SIG-M5 treated with dmso at 0.1 percent for 504 hours (cell line): ENCODE data around the gene GMEB1.
"Not testable (repeated sequence)": the region's sequence is repeated elsewhere in the genome, so short reads cannot be mapped to it uniquely, and the experiment has no call there.

Experiments used
- DNase-seq: peaks from one replicate; lab custom pipeline; 2025; ENCODE audit not compliant: unreplicated experiment; lab: John Stamatoyannopoulos, UW

The GMEB1 gene

DNA sequence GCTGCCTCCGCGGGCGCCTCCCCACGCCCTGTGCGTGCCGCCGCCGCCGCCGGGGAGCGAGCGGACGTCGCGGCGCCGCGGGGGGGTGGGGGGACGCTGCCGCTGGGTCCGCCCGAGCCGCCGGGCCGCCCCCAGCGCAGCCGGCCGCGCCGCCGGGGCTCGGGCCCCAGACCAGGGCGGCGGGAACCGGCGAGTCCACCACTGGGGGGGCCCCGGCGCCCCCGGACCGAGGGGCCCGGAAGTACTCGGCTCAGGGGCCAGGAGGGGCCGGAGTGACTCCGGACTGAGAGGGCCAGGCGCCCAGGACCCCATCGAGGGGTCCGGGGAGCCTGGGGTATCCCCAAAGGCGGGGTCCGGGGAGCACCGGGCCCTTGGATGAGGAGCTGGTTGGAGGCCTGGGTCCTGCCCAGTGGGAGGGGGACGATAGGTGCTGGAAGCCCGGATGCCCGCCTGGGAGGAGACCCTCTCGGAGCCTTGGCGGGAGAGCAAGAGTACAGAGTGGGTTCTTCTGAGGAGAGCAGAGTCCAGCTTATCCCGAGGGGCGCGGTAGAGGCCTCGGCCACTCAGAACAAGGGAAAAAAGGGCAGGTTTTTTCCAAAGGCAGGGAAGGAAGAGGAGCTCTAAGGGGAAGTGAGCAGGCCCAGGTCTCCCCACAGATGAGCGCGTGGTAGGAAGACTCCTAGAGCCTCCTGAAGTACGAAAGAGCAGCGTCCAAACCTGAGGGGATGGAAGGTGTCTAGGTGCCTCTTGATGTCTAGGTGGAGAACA, 556 bp downstream of the GMEB1 start:
- DNase-seq, result peak; percentile 68

- no peak for DNase-seq
Observed at GRCh38 chr1:28671254-28671780, 2.7 kb downstream of the GMEB1 start.

GRCh38 chr1:28672971-28673370, 4.4 kb downstream of the GMEB1 start:
- not testable (repeated sequence) for DNase-seq

- no peak for DNase-seq
Observed at GRCh38 chr1:28675924-28676257, 7.3 kb downstream of the GMEB1 start.

GRCh38 chr1:28680151-28680550, 11.6 kb downstream of the GMEB1 start:
- DNase-seq, result no peak

DNA sequence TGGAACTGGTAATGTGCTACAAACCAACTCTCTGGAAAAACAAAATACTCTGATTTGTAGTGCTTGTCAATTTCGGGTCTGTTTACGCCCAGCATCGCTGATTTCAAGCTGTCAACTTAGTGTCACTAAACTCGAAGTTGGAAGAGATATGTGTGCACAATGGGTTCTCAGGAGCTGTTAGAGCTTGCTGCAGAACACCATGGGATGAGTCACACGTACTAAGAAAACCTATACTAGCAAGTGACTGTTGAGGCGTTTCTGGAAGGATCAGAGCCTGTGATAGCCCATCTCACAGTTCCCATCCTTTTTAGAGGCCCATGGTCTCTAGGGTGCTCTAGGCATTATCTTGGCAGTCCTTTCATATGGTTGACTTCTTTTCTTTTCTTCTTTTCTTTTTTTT, 14.3 kb downstream of the GMEB1 start:
- DNase-seq, result no peak

DNA sequence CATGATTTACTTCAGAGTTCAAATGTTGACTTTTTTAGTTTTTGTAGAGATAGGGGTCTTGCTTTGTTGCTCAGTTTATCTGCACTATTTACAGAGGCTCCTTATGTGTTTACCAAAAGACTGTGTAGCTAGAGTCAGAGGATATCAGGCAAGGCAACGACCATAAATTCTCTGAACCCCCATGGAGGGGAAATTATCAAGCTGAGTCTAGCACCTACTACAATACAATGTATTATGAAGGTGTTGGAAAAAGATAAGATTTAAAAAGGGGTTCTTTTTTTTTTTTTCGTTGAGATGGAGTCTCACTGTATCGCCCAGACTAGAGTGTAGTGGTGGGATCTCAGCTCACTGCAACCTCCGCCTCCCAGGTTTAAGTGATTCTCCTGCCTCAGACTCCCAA, 16.4 kb downstream of the GMEB1 start:
- no peak for DNase-seq

- not testable (repeated sequence) for DNase-seq
Observed at GRCh38 chr1:28691627-28692026, 23.0 kb downstream of the GMEB1 start.

DNA sequence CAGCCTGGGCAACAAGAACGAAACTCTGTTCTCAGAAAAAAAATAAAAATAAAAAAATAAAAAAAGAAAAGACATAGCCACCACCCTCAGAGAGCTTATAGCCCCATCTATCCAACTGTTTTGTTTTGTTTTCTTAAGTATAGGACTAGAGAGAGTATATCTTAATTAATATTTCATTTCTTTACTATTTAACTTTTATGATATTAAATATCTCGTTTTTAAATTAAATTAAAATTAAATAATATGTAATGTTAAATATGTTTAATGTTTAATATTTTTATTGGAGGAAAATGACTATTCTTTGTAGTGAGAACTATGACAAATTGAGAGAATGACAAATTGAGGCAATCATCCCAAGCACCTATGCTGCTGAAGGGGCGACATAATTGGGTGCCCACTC, 35.0 kb downstream of the GMEB1 start:
- no peak for DNase-seq

GRCh38 chr1:28716336-28716735, 47.8 kb downstream of the GMEB1 start:
- DNase-seq, result no peak

GRCh38 chr1:28718166-28718565, 49.6 kb downstream of the GMEB1 start:
- no peak for DNase-seq

GRCh38 chr1:28718586-28719331, 50.2 kb downstream of the GMEB1 start:
- no peak for DNase-seq

GRCh38 chr1:28719332-28719619, 50.7 kb downstream of the GMEB1 start:
- DNase-seq, result no peak

DNA sequence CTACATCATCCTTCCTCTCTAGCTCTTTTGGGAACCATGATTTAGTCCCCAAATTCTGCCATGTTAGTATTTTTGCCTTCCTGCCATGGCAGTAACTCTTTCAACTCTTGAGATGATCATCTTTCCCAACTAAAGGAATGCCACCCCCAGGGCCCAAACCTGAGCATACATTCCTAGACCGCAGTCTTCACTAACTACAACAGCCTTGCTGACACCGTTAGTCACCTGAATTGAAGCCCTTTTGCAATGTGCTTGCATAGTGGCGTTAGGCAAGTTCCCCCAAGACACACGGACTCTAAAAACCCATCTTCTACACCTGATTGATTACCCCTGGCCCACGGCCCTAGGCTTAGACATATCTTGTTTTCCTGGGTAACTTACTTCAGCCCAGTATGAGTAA, 51.8 kb downstream of the GMEB1 start:
- no peak for DNase-seq

GRCh38 chr1:28721927-28722326, 53.3 kb downstream of the GMEB1 start:
- DNase-seq, result not testable (repeated sequence)

GRCh38 chr1:28725365-28725764, 56.8 kb downstream of the GMEB1 start:
- not testable (repeated sequence) for DNase-seq

DNA sequence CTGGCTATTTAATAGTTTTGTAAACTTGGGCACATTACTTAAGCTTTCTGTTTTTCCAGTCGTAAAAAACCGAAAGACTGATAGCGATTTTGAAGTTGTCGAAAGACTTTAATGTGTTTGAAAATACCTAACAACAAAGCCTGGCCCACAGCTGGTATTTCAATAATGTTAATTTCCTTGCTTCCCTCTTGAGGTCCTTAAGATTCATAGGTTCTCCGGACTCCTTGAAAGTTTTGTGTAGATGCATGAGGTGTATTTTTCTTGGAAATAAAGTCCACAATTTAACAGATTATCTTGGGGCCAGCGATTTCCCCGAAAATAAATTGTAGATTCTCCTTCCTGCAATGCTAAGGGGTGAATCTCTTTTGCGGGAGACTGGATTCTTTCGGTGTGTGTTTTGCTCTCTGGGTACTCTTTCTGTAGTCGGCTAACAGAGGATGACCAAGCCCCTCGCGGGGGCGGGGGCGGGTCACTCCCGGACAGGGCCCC, 67.4 kb downstream of the GMEB1 start:
- DNase-seq, result no peak

- peak; percentile 94 for DNase-seq
Observed at GRCh38 chr1:28736450-28737306, 68.1 kb downstream of the GMEB1 start, which contains the start of gene YTHDF2. YTHDF2 (plus strand) TSS chr1:28736940; CDS start chr1:28737121, 181 bp downstream.

DNA sequence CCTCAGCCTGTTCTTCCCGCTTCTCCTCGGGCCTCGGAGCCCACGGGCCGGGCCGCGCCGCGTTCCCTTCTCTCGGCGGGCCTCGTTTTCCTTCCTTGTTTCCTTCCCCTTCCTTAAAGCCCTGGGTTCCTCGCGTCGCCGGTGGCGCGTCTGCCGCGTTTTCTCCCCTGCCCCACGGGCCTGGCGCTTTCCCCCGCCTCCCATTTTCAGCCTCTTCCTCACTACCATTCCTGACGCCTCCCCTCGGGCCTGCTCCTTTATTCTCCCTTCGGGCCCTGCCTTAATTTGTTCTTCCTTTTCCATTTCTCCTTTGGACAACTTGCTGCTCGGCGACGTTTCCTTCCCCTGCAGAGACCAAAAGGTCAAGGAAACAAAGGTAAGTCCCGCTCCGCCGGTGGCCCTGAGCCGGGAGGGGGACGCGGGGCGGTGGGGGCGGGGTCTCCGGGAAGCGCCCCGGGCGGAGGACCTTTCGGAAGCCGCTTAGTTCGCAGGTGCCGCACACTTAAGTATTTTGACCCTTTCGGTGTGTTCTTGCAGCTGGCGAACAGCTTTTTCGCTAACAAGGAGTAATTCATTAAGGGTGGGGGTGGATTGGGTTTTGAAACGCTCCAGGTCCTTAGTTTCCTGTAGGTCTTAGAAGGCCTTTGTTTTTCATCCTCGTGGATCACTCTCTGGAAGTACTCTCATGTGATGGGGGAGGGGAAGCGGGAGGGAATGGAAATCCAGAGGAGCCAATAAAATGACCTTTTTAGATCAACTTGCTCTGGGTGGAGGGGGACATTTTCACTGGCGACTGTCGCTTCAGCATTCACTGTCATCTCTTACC, 68.9 kb downstream of the GMEB1 start:
- DNase-seq, result peak; percentile 29

- no peak for DNase-seq
Observed at GRCh38 chr1:28740118-28740517, 71.5 kb downstream of the GMEB1 start.
